NCI-H2227 (cell line): ENCODE measurements around the gene RGS4.
"Not testable (repeated sequence)": the region's sequence is repeated elsewhere in the genome, so short reads cannot be mapped to it uniquely, and the experiment has no call there.

Source experiments
- DNase-seq: peaks from one replicate; lab custom pipeline; 2025; ENCODE audit not compliant: unreplicated experiment; lab: John Stamatoyannopoulos, UW

RGS4 gene

GRCh38 chr1:163066686-163067085 is 2.5 kb upstream of the RGS4 start:
- DNase-seq, result no peak

- DNase-seq, result peak; percentile 20
Measured at GRCh38 chr1:163068716-163069115, 445 bp upstream of the RGS4 start.

- DNase-seq, result no peak
Measured at GRCh38 chr1:163069655-163070277, 605 bp downstream of the RGS4 start.

DNA sequence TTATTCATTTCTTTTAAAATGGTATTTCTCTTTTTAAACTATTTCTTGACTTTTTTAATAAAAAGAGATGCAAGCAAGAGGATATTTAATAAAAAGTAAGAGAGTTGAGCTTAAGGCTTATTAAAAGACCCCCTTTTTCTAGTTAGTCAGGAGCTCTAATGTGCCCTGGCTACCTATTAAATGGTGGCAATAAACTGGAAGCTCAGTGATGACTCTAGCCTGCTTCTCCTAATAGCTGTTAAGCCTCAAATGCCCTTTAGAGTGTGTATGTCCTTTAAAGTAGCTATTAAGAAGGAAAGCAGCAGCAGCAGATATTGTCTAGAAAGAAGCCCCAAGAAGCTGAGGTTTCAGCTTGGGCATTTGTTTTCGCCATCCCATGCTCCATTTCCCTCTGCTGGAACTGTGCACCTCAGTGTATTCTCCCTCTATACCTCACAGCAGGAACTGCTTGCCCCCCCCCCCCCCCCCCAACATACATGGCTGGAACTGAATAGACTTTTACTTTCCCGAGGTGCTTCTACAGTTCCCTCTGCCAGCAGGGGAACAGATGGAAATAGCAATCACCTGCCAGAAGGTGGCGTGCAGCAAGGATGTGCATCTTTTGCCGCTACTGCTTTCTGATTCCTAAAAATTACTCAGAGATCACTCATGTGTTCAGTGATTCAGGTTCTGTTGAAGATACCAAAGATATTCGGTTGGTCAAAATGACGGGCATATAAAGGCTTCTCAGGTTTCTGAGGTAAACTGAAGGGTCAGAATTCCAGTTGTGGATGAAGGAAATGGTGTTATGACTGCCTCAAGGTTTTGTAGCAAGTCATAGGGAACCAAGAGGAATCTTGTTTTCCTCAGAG is 2.5 kb downstream of the RGS4 start:
- peak; percentile 79 for DNase-seq

- DNase-seq, result no peak
Measured at GRCh38 chr1:163072658-163073057, 3.5 kb downstream of the RGS4 start.

- no peak for DNase-seq
Measured at GRCh38 chr1:163074004-163074403, 4.8 kb downstream of the RGS4 start.

- DNase-seq, result no peak
Measured at GRCh38 chr1:163074716-163075284, 5.6 kb downstream of the RGS4 start.

DNA sequence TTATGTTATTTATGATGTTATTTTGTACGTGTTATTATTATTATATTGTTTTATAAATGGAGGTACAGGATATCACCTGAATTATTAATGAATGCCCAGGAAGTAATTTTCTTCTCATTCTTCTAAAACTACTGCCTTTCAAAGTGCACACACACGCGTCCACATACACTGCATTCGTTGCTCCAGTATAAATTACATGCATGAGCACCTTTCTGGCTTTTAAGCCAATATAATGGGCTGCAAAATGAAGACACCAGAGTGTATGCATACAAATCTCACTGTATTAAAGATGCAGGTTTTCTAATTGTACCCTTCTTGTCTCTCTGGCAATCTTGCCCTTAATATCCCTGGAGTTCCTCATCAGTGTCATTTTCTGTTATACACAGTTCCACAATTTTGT is 6.9 kb downstream of the RGS4 start:
- no peak for DNase-seq

- DNase-seq, result no peak
Measured at GRCh38 chr1:163076446-163076845, 7.3 kb downstream of the RGS4 start.

GRCh38 chr1:163076981-163077761 is 8.0 kb downstream of the RGS4 start:
- no peak for DNase-seq

DNA sequence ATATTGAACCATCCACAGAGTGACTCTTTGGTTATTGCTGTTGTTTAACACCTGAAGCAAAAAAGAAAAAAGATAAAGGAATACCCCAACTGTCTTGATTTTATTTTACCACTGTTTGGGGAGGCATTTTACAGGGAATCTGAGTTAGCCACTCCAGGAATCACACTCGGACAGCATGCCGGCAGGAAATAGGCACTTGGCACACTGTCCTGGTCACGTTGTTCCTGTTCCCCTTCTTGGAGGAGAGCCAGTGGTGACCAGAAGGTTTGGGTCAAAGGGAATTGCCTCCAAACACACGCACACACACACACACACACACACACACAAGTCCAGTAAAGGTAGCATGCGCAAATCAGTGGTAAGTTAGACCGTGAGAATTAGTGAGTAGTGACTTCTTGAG is 13.8 kb downstream of the RGS4 start:
- no peak for DNase-seq

DNA sequence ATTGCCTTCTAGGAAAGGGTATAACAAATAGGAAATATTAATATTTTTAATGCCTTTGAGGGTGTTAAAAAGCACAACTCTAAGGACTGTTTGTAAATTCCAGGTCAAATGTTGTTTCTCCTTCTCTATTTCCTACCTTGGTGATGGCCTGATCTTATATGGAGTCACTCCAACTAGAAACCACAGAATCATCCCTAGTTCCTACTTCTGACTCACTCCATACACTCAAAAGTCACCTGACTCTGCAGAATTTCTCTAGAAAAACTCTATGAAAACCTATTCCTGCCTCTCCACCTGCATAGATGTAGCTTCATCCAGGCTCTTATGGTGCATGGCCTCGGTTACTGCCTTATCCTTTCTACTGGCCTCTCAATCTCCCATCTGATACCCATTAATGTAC is 14.5 kb downstream of the RGS4 start:
- DNase-seq, result no peak

DNA sequence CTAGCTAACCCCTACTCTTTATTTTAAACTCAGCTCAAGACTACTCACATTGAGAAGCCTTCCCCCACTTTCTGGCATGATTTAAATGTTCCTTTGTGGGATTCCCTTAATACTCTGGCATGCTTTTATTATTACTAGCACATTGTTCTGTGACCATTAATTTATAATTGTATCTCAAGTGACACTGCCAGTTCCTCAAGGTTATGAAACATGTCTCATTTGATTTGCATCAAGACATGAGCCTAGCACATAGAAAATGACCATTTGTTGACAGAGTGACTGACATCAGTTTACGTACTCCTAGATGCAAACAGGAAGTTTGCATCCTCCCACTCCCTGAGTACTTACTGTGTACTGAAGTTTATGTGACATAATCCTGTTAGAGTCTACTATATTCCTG is 15.2 kb downstream of the RGS4 start:
- no peak for DNase-seq

DNA sequence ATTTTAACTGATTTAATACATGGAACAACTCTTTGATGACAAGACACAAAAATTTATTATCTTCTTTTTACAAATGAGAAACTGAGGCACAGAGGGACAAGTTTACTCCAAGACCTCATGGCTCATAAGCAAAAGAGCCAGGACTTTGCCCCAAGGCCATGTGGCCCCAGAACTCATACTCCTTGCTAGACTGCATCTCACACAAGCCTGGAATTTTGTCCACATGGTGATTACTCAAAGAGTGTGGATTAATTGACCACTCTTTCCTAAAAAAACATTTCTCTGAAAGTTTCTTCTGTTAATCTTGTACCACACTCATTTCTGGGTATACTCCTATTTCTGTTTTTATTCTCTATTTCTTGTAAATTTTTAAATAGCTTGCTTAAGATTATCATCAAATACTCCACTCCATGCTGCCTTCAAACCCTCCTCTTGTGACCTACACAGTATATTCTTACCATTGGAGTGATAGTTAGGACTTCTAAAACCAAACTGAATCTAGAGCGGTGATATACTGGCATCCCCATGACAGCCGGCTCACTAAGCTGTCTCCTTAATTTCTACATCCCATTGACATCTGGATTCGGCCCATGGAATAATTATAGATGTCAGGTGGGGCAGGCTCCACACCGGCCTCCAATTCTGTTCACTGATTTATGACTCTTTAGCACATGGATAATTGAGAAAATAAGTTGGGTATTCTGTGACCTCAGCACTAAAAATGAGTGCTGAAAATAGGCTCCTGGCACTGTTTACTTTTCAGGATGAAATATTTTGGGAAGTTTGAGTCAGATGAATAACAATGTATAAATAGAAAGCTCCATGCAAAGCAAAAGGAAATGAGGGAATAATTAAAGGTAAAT is 16.1 kb downstream of the RGS4 start:
- DNase-seq, result peak; percentile 10

- DNase-seq, result no peak
Measured at GRCh38 chr1:163085904-163086268, 16.7 kb downstream of the RGS4 start.

DNA sequence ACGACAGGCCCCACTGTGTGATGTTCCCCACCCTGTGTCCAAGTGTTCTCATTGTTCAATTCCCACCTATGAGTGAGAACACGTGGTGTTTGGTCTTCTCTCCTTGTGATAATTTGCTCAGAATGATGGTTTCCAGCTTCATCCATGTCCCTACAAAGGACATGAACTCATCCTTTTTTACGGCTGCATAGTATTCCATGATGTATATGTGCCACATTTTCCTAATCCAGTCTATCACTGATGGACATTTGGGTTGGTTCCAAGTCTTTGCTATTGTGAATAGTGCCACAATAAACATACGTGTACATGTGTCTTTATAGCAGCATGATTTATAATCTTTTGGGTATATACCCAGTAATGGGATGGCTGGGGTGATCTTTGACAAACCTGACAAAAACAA is 20.0 kb downstream of the RGS4 start:
- not testable (repeated sequence) for DNase-seq

- no peak for DNase-seq
Measured at GRCh38 chr1:163090321-163090945, 21.3 kb downstream of the RGS4 start.

DNA sequence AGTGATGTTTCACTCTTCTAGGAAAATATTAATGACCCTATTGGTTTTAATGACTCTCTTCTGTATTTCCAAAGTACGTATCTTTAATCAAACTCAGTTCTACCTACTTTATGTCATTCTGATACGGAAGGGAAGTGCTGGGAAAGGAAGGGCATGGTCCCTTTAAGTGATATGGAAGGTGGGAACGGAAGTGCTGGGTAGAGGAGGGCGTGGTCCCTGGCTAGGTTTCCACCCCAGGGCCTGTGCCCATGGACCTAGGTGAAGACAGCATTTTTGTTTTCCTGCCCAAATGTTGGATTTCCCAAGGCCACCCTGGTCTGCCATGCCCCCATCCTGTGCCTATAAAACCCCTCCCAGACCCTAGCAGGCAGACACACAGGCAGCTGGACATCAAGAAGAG is 24.0 kb downstream of the RGS4 start:
- no peak for DNase-seq

- no peak for DNase-seq
Measured at GRCh38 chr1:163093579-163093978, 24.4 kb downstream of the RGS4 start.

- no peak for DNase-seq
Measured at GRCh38 chr1:163094182-163094581, 25.0 kb downstream of the RGS4 start.
